ENCODE data around the gene GPC6. TPM values are rescaled to one million over a fixed set of nuclear protein-coding genes. Genes with fewer than 3 reads are reported as not detected.

Gene GPC6
- total RNA-seq, 1 donor from 2014 or later = 18.7 TPM

DNA sequence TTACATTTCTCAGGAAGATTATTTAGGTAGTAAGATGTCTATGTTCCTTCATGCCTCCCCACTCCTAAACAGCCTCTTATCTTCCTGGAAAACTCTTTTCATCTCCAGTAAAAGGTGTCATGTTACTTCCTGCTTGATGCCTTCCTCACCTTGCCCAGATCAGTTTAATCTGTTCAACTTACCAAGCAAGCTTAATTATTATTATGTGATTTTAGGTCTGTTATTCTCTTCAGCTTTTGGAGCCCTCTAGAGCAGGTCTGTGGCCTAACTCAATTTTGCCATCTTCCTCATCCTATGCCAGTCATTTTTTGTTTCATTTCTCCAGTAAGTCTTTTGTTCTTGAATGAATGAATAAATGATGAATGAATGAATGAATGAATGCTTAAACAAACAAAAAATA, 724.5 kb downstream of the GPC6 start:
- TF ChIP-seq, protein P1, sequence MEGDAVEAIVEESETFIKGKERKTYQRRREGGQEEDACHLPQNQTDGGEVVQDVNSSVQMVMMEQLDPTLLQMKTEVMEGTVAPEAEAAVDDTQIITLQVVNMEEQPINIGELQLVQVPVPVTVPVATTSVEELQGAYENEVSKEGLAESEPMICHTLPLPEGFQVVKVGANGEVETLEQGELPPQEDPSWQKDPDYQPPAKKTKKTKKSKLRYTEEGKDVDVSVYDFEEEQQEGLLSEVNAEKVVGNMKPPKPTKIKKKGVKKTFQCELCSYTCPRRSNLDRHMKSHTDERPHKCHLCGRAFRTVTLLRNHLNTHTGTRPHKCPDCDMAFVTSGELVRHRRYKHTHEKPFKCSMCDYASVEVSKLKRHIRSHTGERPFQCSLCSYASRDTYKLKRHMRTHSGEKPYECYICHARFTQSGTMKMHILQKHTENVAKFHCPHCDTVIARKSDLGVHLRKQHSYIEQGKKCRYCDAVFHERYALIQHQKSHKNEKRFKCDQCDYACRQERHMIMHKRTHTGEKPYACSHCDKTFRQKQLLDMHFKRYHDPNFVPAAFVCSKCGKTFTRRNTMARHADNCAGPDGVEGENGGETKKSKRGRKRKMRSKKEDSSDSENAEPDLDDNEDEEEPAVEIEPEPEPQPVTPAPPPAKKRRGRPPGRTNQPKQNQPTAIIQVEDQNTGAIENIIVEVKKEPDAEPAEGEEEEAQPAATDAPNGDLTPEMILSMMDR (conservative IDR thresholded peaks at IDR 0.05; ENCODE audit: low read depth, low read length) = peak; percentile 50
- no peak for DNase-seq (ENCODE audit: low read depth)

DNA sequence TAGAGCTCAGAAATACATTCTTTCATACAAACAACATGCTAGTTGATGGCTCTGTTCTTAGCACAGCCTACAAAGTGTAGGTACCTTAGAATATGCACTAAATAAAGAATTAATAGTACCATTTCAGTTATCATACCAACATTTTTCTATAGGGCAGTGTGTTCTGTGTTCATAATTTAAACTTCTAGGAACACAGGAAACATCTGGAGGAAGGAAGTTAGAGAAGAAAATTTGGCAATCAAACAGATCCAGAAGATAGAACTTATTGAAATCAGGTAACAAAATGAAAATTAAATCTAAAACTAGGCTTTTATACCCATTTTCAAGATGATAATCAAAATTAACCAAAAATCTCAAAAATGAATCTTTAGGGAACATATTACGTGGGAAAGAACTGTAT, 725.3 kb downstream of the GPC6 start:
- TF ChIP-seq, protein P1 (conservative IDR thresholded peaks at IDR 0.05; ENCODE audit: low read depth, low read length) = no peak
- no peak for DNase-seq (ENCODE audit: low read depth)
- H3K4me3 ChIP-seq (ENCODE audit: low read depth, low read length) = no peak overlapping the region

More for the DNA sequence above, 724.5 kb downstream of the GPC6 start:
- no peak overlapping the region for H3K4me3 ChIP-seq (ENCODE audit: low read depth, low read length)

DNA sequence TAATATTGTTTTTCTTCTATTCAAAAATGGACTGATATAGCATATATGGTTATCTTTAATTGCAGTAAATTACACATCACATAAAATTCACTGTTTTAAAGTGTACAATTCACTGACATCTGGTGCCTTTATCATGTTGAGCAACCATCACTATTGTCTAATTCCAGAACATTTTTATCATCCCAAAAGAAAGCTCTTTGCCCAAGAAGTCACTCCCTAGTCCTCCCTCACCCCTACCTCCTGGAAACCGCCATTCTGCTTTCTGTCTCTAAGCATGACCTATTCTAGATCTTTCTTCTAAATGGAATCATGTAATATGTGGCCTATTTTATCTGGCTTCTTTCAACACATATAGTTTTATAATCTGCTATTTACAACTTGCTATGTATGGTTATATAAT, 727.2 kb downstream of the GPC6 start:
- no peak for DNase-seq (ENCODE audit: low read depth)
- no peak overlapping the region for H3K4me3 ChIP-seq (ENCODE audit: low read depth, low read length)
- TF ChIP-seq, protein P1 (conservative IDR thresholded peaks at IDR 0.05; ENCODE audit: low read depth, low read length) = no peak

DNA sequence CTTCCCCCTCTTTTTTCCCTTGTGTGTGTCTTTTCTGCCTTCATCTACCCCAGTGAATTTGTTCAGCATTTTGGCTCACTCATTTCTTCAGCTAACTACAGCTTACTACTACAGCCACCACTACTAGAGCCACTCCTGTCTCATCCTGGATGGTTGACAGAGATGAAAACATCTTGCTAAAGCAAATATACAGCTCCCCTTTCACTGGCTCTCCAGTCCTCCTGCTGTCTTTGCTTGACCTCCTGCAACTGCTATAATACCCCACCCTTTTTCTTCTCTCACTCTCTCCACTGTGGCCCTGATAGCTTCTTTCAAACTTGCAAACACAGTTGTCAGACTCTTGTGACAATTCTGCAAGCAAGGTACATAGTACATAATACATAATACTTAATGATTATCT, 729.3 kb downstream of the GPC6 start:
- TF ChIP-seq, protein P1 (conservative IDR thresholded peaks at IDR 0.05; ENCODE audit: low read depth, low read length) = no peak
- DNase-seq (ENCODE audit: low read depth) = no peak
- no peak overlapping the region for H3K4me3 ChIP-seq (ENCODE audit: low read depth, low read length)

DNA sequence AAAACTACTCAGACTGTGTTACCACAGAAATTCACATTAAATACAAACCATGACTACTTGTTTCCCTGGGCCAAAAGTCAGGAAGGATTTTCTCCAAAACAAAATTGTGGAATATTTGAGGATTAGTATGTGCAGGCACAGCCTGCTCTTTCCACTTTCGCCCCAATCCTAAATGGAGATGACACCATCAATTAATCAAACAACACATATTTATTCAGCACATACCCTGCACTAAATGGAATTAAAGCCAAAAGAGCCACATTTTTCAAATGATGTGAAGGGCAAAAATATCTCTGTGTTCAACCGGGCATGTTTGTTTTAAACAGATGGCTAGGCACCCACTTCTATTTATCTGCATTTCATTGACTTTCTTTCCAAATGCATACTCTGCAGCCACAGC, 729.8 kb downstream of the GPC6 start:
- DNase-seq (ENCODE audit: low read depth) = no peak

DNA sequence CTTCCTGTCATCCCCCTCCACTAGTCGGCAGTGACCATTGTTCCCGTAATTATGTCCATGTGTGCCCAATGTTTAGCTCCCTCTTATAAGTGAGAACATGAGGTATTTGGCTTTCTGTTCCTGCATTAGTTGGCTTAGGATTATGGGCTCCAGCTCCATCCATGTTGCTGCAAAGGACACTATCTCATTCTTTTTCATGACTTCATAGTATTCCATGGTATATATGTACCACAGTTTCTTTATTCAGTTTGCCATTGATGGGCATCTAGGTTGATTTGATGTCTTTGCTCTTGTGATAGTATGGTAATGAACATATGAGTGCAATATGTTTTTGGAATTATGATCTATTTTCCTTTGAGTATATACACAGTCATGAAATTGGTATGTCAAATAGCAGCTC, 730.8 kb downstream of the GPC6 start:
- TF ChIP-seq, protein P1 (conservative IDR thresholded peaks at IDR 0.05; ENCODE audit: low read depth, low read length) = no peak
- no peak for DNase-seq (ENCODE audit: low read depth)
- no peak overlapping the region for H3K4me3 ChIP-seq (ENCODE audit: low read depth, low read length)

More for the DNA sequence above, 729.8 kb downstream of the GPC6 start:
- H3K4me3 ChIP-seq (ENCODE audit: low read depth, low read length) = no peak overlapping the region
- TF ChIP-seq, protein P1 (conservative IDR thresholded peaks at IDR 0.05; ENCODE audit: low read depth, low read length) = no peak

DNA sequence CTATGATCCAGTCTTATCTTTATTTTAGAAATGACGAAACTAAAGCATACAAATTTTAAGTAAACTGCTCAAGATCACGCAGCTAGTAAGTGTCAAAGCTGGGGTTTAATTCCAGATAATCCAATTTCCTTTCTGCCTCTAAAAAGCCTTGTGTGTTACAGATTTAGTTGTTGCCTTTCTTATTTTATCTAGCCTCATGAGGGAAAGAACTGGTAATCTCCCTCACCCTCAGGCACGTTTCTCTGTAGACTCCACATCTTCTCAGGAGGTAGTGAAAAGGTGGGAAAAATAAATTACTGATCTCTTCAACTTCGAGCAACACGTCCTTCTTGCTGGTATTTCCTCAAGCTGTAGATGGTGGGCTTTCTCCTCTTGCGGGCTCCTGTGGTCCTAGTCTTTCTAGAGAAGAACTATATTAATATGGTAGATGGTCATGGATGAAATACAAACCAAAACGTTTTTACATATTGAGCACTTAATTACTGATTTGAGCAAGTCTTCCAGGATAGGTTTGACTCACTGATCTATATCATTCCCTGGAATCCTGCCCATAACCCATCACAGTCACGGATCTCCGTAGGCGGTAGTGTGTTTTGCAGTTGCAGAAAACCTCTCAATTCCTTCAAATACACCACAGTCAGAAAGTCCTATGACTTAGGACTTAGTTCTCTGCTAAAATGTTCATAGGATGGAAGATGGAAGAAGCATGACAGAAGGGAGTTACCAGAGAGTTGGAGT, 733.4 kb downstream of the GPC6 start:
- DNase-seq (ENCODE audit: low read depth) = no peak

More for the DNA sequence above, 733.4 kb downstream of the GPC6 start:
- H3K4me3 ChIP-seq (ENCODE audit: low read depth, low read length) = no peak overlapping the region
- TF ChIP-seq, protein P1 (conservative IDR thresholded peaks at IDR 0.05; ENCODE audit: low read depth, low read length) = no peak

All from epithelial cell of proximal tubule (primary cell).